ENCODE measurements around the gene SZT2.
"Not testable (repeated sequence)": the region's sequence is repeated elsewhere in the genome, so short reads cannot be mapped to it uniquely, and the experiment has no call there.

Gene SZT2

GRCh38 chr1:43365678-43366077, 24.0 kb upstream of the SZT2 start:
- no peaks in the 10 kb centered on the region for H3K27me3 ChIP-seq (ENCODE audit: control insufficient read depth in 1 of 2, insufficient read depth in 2 of 2, low read length in 2 of 2)
- H3K9me3 ChIP-seq (ENCODE audit: low read length): no peaks in the 10 kb centered on the region
- no peak overlapping the region for H3K9ac ChIP-seq (ENCODE audit: low read length)
- H3K27ac ChIP-seq (ENCODE audit: low read depth, low read length): peak overlapping the region; percentile 75
- no peak overlapping the region for H3K4me3 ChIP-seq (ENCODE audit: low read depth in 1 of 2, low read length in 2 of 2)
- peaks cover 36% of the 10 kb centered on the region for H3K36me3 ChIP-seq (ENCODE audit: insufficient read depth, low read length)
- H3K4me1 ChIP-seq (ENCODE audit: insufficient read depth, low read length): peaks cover 11% of the 10 kb centered on the region

DNA sequence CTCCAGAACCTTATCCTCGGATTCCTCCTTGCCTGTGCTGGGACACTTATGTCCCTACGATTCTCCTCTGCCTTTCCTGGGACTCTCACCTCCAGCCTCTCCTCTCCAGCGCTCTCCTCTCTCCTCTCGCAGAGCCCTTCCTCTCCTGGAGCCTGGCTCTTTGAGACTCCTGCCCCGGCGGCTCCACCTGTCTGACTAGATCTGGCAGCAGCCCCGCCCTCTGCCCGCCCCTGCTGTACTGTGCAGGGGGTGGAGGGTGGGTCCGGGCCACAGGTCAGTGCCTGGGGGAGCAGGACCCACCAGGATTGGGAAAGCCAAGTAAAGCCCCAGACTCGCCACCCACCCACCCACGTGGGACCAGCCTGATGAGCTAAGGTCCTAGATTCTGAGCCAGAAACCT, 23.5 kb upstream of the SZT2 start:
- Histone ChIP-seq H3K9ac (ENCODE audit: low read length) (no peak overlapping the region), H3K27ac (ENCODE audit: low read depth, low read length) (peak overlapping the region; percentile 75), H3K9me3 (ENCODE audit: low read length) (no peaks in the 10 kb centered on the region), H3K4me3 (ENCODE audit: low read depth in 1 of 2, low read length in 2 of 2) (no peak overlapping the region), H3K36me3 (ENCODE audit: insufficient read depth, low read length) (peaks cover 36% of the 10 kb centered on the region), H3K4me1 (ENCODE audit: insufficient read depth, low read length) (peaks cover 11% of the 10 kb centered on the region), H3K27me3 (ENCODE audit: control insufficient read depth in 1 of 2, insufficient read depth in 2 of 2, low read length in 2 of 2) (no peaks in the 10 kb centered on the region)

DNA sequence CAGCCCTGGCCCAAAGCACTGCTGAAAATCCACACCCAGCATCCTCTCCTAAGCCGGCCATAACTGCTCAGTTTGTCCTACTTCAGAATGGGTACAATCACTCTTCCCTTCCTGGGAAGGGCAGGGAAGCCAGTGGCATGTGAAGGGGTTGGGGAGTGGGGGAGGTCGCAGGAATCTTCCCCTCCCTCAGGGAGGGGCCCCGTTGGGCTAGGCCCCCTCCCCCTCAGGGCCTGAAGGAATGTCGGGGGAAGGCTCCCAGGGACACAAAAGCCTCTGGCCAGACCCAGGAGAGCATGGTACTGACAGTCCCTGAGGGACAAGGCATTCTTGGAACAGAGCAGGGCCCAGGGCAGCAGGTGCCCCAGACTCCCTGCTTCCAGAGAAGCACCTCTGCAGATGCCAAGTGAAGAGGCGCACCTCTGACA, 23.1 kb upstream of the SZT2 start:
- peak overlapping the region; percentile 75 for H3K27ac ChIP-seq (ENCODE audit: low read depth, low read length)

DNA sequence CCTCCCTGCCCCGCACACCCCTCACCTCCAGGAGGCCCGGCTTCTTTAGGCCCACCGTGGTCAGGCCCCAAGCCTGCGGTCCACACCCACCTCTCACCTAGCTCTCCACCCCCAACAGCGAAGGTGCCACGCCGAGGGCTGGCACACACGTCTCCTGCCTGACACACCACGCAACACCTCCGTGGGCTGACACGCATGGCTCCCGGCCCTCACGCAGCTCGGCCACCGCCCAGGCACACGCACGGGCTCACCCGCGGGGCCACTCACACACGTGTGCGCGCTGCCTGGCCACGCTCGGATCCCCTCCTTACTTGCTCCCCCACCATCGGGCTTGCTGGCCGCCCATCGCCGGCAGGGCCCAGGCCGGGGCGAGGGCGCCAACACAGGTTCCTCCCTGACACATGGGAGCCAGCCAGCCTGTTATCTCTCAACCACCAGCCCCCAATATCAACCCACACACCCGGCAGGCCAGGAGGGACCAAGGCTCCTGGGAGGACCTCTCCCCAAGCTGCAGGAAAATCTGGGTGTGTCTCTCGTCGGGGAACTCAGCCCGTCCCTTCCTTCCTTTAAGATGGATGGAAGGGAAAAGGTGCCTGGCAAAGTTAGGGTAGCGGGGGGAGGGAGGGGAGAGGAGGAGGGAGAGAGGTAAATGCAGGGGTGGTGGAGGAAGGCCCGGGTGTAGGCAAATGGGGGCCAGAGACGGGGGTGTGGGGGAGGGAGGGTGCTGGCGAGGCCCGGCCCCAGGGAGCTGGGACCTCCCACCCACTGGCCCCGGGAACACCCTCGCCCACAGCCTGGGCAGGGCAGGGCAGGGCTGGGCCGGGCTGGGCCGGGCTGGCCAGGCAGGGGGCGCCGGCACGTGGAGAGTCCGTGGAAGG, 22.4 kb upstream of the SZT2 start:
- H3K4me1 ChIP-seq (ENCODE audit: insufficient read depth, low read length): peaks cover 11% of the 10 kb centered on the region
- H3K27ac ChIP-seq (ENCODE audit: low read depth, low read length): peak overlapping the region; percentile 75
- peaks cover 30% of the 10 kb centered on the region for H3K36me3 ChIP-seq (ENCODE audit: insufficient read depth, low read length)
- H3K4me3 ChIP-seq (ENCODE audit: low read depth in 1 of 2, low read length in 2 of 2): peak overlapping the region; percentile 79 to 81
- no peaks in the 10 kb centered on the region for H3K27me3 ChIP-seq (ENCODE audit: control insufficient read depth in 1 of 2, insufficient read depth in 2 of 2, low read length in 2 of 2)
- H3K9me3 ChIP-seq (ENCODE audit: low read length): no peaks in the 10 kb centered on the region
- H3K9ac ChIP-seq (ENCODE audit: low read length): peak overlapping the region; percentile 80

More for the DNA sequence above, 23.1 kb upstream of the SZT2 start:
- peaks cover 11% of the 10 kb centered on the region for H3K4me1 ChIP-seq (ENCODE audit: insufficient read depth, low read length)
- peaks cover 36% of the 10 kb centered on the region for H3K36me3 ChIP-seq (ENCODE audit: insufficient read depth, low read length)
- H3K27me3 ChIP-seq (ENCODE audit: control insufficient read depth in 1 of 2, insufficient read depth in 2 of 2, low read length in 2 of 2): no peaks in the 10 kb centered on the region
- H3K9me3 ChIP-seq (ENCODE audit: low read length): no peaks in the 10 kb centered on the region
- H3K9ac ChIP-seq (ENCODE audit: low read length): peak overlapping the region; percentile 80
- peak overlapping the region; percentile 79 to 81 for H3K4me3 ChIP-seq (ENCODE audit: low read depth in 1 of 2, low read length in 2 of 2)

GRCh38 chr1:43367904-43368645, 21.6 kb upstream of the SZT2 start, which contains the start of gene ELOVL1:
Gene ELOVL1, minus strand, starts transcription at chr1:43368011. Its CDS starts 2,402 bp downstream, at chr1:43365609.
- peak within 1 kb of the TSS; percentile 80 for H3K9ac ChIP-seq (ENCODE audit: low read length)
- peaks cover 11% of the 10 kb centered on the region for H3K4me1 ChIP-seq (ENCODE audit: insufficient read depth, low read length)
- H3K4me3 ChIP-seq (ENCODE audit: low read depth in 1 of 2, low read length in 2 of 2): peak within 1 kb of the TSS; percentile 79 to 81
- H3K9me3 ChIP-seq (ENCODE audit: low read length): no peaks in the 10 kb centered on the region
- H3K27me3 ChIP-seq (ENCODE audit: control insufficient read depth in 1 of 2, insufficient read depth in 2 of 2, low read length in 2 of 2): no peaks in the 10 kb centered on the region
- H3K27ac ChIP-seq (ENCODE audit: low read depth, low read length): peak within 1 kb of the TSS; percentile 89
- H3K36me3 ChIP-seq (ENCODE audit: insufficient read depth, low read length): peaks cover 24% of the 10 kb centered on the region

- H3K9me3 ChIP-seq (ENCODE audit: low read length): no peaks in the 10 kb centered on the region
- H3K9ac ChIP-seq (ENCODE audit: low read length): peak overlapping the region; percentile 71
- peaks cover 11% of the 10 kb centered on the region for H3K4me1 ChIP-seq (ENCODE audit: insufficient read depth, low read length)
- H3K4me3 ChIP-seq (ENCODE audit: low read depth in 1 of 2, low read length in 2 of 2): peak overlapping the region; percentile 69 to 79
- no peaks in the 10 kb centered on the region for H3K27me3 ChIP-seq (ENCODE audit: control insufficient read depth in 1 of 2, insufficient read depth in 2 of 2, low read length in 2 of 2)
- peaks cover 23% of the 10 kb centered on the region for H3K36me3 ChIP-seq (ENCODE audit: insufficient read depth, low read length)
- peak overlapping the region; percentile 89 for H3K27ac ChIP-seq (ENCODE audit: low read depth, low read length)
These were observed 21.1 kb upstream of the SZT2 start for GRCh38 chr1:43368646-43369020.

DNA sequence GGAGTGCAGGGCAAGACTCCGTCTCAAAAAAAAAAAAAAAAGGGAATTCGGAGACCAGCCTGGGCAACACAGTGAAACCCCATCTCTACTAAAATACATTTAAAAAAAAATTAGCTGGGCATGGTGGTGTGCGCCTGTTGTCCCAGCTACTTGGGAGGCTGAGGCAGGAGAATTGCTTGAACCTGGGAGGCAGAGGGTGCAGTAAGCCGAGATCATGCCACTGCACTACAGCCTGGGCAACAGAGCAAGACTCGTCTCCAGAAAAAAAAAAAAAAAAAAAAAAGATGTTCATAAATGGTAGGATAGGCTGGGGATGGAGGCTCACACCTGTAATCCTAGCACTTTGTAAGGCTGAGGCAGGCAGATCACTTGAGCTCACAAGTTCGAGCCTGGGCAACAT, 19.9 kb upstream of the SZT2 start:
- H3K27ac ChIP-seq (ENCODE audit: low read depth, low read length); H3K9me3 ChIP-seq (ENCODE audit: low read length); H3K9ac ChIP-seq (ENCODE audit: low read length); H3K27me3 ChIP-seq (ENCODE audit: control insufficient read depth in 1 of 2, insufficient read depth in 2 of 2, low read length in 2 of 2); H3K4me3 ChIP-seq (ENCODE audit: low read depth in 1 of 2, low read length in 2 of 2): not testable (repeated sequence)
- peaks cover 11% of the 10 kb centered on the region for H3K4me1 ChIP-seq (ENCODE audit: insufficient read depth, low read length)
- H3K36me3 ChIP-seq (ENCODE audit: insufficient read depth, low read length): peaks cover 20% of the 10 kb centered on the region

DNA sequence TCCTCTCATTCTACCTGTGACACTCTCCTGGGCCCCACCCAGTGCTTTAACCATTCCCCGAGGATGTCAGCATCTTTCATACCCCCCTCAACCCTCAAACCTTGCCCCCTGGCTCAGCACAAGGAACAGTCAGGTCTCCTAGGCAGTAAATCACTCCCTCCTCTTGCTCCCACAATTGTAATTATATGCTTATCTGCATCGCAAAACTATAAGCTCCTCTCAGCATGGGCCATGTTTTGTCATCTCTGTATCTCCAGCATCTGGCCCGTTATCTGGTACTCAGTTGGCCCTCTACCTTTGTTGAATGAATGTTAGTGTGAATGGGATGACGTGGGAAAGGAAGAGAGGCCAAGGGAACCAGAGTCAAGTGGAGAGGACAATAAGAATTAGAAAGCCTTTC, 19.1 kb upstream of the SZT2 start:
- no peak overlapping the region for H3K4me3 ChIP-seq (ENCODE audit: low read depth in 1 of 2, low read length in 2 of 2)
- peaks cover 14% of the 10 kb centered on the region for H3K36me3 ChIP-seq (ENCODE audit: insufficient read depth, low read length)
- no peak overlapping the region for H3K27ac ChIP-seq (ENCODE audit: low read depth, low read length)
- H3K4me1 ChIP-seq (ENCODE audit: insufficient read depth, low read length): peaks cover 11% of the 10 kb centered on the region
- no peaks in the 10 kb centered on the region for H3K27me3 ChIP-seq (ENCODE audit: control insufficient read depth in 1 of 2, insufficient read depth in 2 of 2, low read length in 2 of 2)
- no peak overlapping the region for H3K9ac ChIP-seq (ENCODE audit: low read length)
- H3K9me3 ChIP-seq (ENCODE audit: low read length): no peaks in the 10 kb centered on the region

- H3K27me3 ChIP-seq (ENCODE audit: control insufficient read depth in 1 of 2, insufficient read depth in 2 of 2, low read length in 2 of 2): no peaks in the 10 kb centered on the region
- H3K9ac ChIP-seq (ENCODE audit: low read length): no peak overlapping the region
- peaks cover 14% of the 10 kb centered on the region for H3K36me3 ChIP-seq (ENCODE audit: insufficient read depth, low read length)
- H3K9me3 ChIP-seq (ENCODE audit: low read length): no peaks in the 10 kb centered on the region
- H3K4me1 ChIP-seq (ENCODE audit: insufficient read depth, low read length): peaks cover 6% of the 10 kb centered on the region
- H3K4me3 ChIP-seq (ENCODE audit: low read depth in 1 of 2, low read length in 2 of 2): no peak overlapping the region
- no peak overlapping the region for H3K27ac ChIP-seq (ENCODE audit: low read depth, low read length)
These were observed 17.5 kb upstream of the SZT2 start for GRCh38 chr1:43372172-43372571.

- Histone ChIP-seq H3K4me3 (ENCODE audit: low read depth in 1 of 2, low read length in 2 of 2) (no peak overlapping the region), H3K36me3 (ENCODE audit: insufficient read depth, low read length) (peaks cover 14% of the 10 kb centered on the region), H3K27ac (ENCODE audit: low read depth, low read length) (no peak overlapping the region), H3K9me3 (ENCODE audit: low read length) (no peaks in the 10 kb centered on the region), H3K9ac (ENCODE audit: low read length) (no peak overlapping the region), H3K4me1 (ENCODE audit: insufficient read depth, low read length) (peaks cover 6% of the 10 kb centered on the region), H3K27me3 (ENCODE audit: control insufficient read depth in 1 of 2, insufficient read depth in 2 of 2, low read length in 2 of 2) (no peaks in the 10 kb centered on the region)
These were observed 16.4 kb upstream of the SZT2 start for GRCh38 chr1:43373066-43373940.

- Histone ChIP-seq H3K4me1 (ENCODE audit: insufficient read depth, low read length) (no peaks in the 10 kb centered on the region), H3K9me3 (ENCODE audit: low read length) (no peaks in the 10 kb centered on the region), H3K9ac (ENCODE audit: low read length) (no peak overlapping the region), H3K27me3 (ENCODE audit: control insufficient read depth in 1 of 2, insufficient read depth in 2 of 2, low read length in 2 of 2) (no peaks in the 10 kb centered on the region), H3K4me3 (ENCODE audit: low read depth in 1 of 2, low read length in 2 of 2) (no peak overlapping the region), H3K36me3 (ENCODE audit: insufficient read depth, low read length) (peaks cover 26% of the 10 kb centered on the region), H3K27ac (ENCODE audit: low read depth, low read length) (no peak overlapping the region)
These were observed 12.9 kb upstream of the SZT2 start for GRCh38 chr1:43376723-43377235.

Data from muscle layer of colon (tissue), 2 donors.